Uterus (tissue), 2 donors: ENCODE data around the gene TOGARAM2.

Source experiments
- POLR2A ChIP-seq, 2 donors: fragments of 450-650 bp; IDR thresholded peaks; one replicate each; pipeline ENCODE4 v1.6.1; 2016; ENCODE audit warnings: antibody characterized with exemption in 2 of 2, mild to moderate bottlenecking in 1 of 2, moderate library complexity in 1 of 2
- TF ChIP-seq, protein P1 (sequence below), 4 experiments: fragments of 200-600 bp in 2 of 4; fragments of 450-650 bp in 2 of 4; sonication (generic) in 2 of 4; IDR thresholded peaks; one replicate each; pipeline ENCODE4 v1.5.1; 2016 to 2019; ENCODE audit warnings: antibody characterized with exemption in 4 of 4, mild to moderate bottlenecking in 2 of 4, moderate library complexity in 1 of 4

DNA sequence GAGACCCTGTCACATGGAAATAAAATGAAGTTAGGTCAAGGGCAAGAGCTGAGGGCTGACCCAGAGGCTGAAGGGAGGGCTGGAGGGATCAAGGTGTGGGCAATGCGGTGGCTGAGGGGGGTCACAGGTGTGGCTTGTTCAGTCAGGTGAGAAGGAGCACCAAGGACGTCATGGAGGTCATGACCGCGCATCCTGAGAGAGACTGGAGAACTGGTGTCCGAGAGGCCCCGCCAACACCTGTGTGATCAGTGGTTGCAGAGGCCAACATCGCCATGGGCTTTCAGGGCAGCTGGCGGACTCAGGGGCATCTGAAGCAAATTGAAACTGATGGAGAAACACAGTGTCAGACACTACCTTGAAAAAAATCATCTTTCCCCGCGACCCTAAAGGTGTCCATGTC, 13.0 kb downstream of the TOGARAM2 start:
- TF ChIP-seq, protein P1, sequence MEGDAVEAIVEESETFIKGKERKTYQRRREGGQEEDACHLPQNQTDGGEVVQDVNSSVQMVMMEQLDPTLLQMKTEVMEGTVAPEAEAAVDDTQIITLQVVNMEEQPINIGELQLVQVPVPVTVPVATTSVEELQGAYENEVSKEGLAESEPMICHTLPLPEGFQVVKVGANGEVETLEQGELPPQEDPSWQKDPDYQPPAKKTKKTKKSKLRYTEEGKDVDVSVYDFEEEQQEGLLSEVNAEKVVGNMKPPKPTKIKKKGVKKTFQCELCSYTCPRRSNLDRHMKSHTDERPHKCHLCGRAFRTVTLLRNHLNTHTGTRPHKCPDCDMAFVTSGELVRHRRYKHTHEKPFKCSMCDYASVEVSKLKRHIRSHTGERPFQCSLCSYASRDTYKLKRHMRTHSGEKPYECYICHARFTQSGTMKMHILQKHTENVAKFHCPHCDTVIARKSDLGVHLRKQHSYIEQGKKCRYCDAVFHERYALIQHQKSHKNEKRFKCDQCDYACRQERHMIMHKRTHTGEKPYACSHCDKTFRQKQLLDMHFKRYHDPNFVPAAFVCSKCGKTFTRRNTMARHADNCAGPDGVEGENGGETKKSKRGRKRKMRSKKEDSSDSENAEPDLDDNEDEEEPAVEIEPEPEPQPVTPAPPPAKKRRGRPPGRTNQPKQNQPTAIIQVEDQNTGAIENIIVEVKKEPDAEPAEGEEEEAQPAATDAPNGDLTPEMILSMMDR (IDR thresholded peaks at IDR 0.05), result no peak
- no peak for TF ChIP-seq POLR2A (IDR thresholded peaks at IDR 0.05)
